GM12892 (cell line): ENCODE data around the gene ATP5F1E.

Experiments used
- POLR2A ChIP-seq: IDR thresholded peaks from 2 replicates; pipeline ENCODE4 v1.6.1; 2011; ENCODE audit warnings: low read depth, low read length, control low read depth
- POLR2AphosphoS5 ChIP-seq: IDR thresholded peaks from 2 replicates; pipeline ENCODE4 v1.6.1; 2011; ENCODE audit warnings: low read depth, low read length, control low read depth
- TAF1 ChIP-seq: IDR thresholded peaks from 2 replicates; pipeline ENCODE4 v1.6.1; 2011; ENCODE audit warnings: low read depth, mild to moderate bottlenecking, control low read depth, low read length, borderline replicate concordance

DNA sequence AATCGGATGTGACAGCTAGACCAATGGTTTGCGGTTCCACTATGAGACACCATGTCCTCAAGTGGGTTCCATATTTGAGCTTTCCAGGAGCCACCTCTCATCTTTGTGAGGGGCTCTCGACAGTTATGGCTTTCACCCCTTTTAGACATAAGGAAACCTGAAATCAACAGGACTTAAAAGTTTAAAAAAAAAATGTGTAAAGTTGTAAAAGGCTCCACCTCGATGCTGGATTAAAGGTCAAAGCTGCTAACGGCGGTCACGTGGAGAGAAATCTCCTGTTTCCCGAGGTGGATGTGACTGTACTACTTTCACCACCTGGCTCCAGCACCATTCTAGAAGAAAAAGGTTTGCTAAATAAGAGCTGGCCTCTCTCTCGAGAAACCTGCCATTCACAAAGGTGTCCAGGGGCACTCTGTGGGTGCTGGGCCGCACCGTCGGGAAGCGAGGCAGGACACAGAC lies 542 bp downstream of the ATP5F1E start:
- TF ChIP-seq POLR2A (no peak), POLR2AphosphoS5 (no peak), TAF1 (no peak)
